ENCODE results near the gene DENND2D.

DENND2D gene

GRCh38 chr1:111241797-111242196 is 41.4 kb upstream of the DENND2D start:
- no peaks in the 10 kb centered on the region for H3K36me3 ChIP-seq
- peaks cover 14% of the 10 kb centered on the region for H3K27me3 ChIP-seq
- H3K27ac ChIP-seq: no peak overlapping the region
- no peaks in the 10 kb centered on the region for H3K9me3 ChIP-seq
- no peak for TF ChIP-seq CTCF (IDR thresholded peaks at IDR 0.05)
- H3K4me3 ChIP-seq (ENCODE audit: low read depth in 1 of 2, low read length in 1 of 2): no peak overlapping the region
- no peaks in the 10 kb centered on the region for H3K4me1 ChIP-seq (ENCODE audit: control insufficient read depth in 1 of 2, insufficient read depth in 1 of 2, low read depth in 1 of 2, low read length in 1 of 2)

DNA sequence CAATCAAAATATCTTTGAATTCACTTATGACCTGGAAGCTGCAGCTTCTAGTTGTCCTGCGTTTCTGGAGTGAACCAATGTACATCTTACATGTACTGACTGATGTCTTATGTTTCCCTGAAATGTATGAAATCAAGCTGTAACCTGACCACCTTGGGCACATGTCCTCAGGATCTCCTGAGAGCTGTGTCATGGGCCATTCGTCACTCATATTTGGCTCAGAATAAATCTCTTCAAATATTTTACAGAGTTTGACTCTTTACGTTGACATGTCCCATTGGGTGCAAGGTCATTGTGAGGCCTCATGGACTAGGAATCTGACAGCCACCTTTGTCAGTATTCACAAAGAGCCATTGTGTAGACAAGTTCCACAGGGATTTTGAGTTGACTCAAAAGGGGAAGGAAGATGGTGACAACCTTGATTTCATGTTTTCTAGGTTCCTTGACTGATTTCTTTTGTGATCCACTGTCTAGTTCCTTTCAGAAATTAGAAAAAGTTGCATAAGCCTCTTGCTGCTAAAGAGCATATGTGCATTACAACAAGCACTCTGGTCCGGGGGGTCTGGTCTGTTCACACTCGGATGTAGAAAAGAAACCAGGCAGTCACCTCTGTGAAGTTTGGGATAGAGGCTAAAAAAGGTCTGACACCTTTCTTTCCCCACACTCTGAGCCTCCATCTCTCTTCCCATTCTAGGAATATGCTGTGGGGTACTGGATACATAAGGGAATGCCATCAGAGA is 37.8 kb upstream of the DENND2D start:
- Histone ChIP-seq H3K9me3 (no peaks in the 10 kb centered on the region), H3K27ac (no peak overlapping the region), H3K4me1 (ENCODE audit: control insufficient read depth in 1 of 2, insufficient read depth in 1 of 2, low read depth in 1 of 2, low read length in 1 of 2) (no peaks in the 10 kb centered on the region), H3K4me3 (ENCODE audit: low read depth in 1 of 2, low read length in 1 of 2) (no peak overlapping the region), H3K27me3 (peaks cover 42% of the 10 kb centered on the region), H3K36me3 (no peaks in the 10 kb centered on the region)
- no peak for TF ChIP-seq CTCF (IDR thresholded peaks at IDR 0.05)

GRCh38 chr1:111236806-111237205 is 36.4 kb upstream of the DENND2D start:
- peaks cover 46% of the 10 kb centered on the region for H3K27me3 ChIP-seq
- H3K27ac ChIP-seq: no peak overlapping the region
- no peak overlapping the region for H3K4me3 ChIP-seq (ENCODE audit: low read depth in 1 of 2, low read length in 1 of 2)
- no peaks in the 10 kb centered on the region for H3K36me3 ChIP-seq
- H3K4me1 ChIP-seq (ENCODE audit: control insufficient read depth in 1 of 2, insufficient read depth in 1 of 2, low read depth in 1 of 2, low read length in 1 of 2): no peaks in the 10 kb centered on the region
- no peak for TF ChIP-seq CTCF (IDR thresholded peaks at IDR 0.05)
- H3K9me3 ChIP-seq: no peaks in the 10 kb centered on the region

- H3K27ac ChIP-seq: no peak overlapping the region
- TF ChIP-seq CTCF (IDR thresholded peaks at IDR 0.05): no peak
- no peaks in the 10 kb centered on the region for H3K9me3 ChIP-seq
- no peak overlapping the region for H3K4me3 ChIP-seq (ENCODE audit: low read depth in 1 of 2, low read length in 1 of 2)
- no peaks in the 10 kb centered on the region for H3K36me3 ChIP-seq
- peaks cover 44% of the 10 kb centered on the region for H3K27me3 ChIP-seq
- H3K4me1 ChIP-seq (ENCODE audit: control insufficient read depth in 1 of 2, insufficient read depth in 1 of 2, low read depth in 1 of 2, low read length in 1 of 2): no peaks in the 10 kb centered on the region
Observed at GRCh38 chr1:111236379-111236778, 35.9 kb upstream of the DENND2D start.

- Histone ChIP-seq H3K4me3 (ENCODE audit: low read depth in 1 of 2, low read length in 1 of 2) (no peak overlapping the region), H3K27ac (no peak overlapping the region), H3K36me3 (no peaks in the 10 kb centered on the region), H3K9me3 (no peaks in the 10 kb centered on the region), H3K4me1 (ENCODE audit: control insufficient read depth in 1 of 2, insufficient read depth in 1 of 2, low read depth in 1 of 2, low read length in 1 of 2) (no peaks in the 10 kb centered on the region), H3K27me3 (peaks cover 39% of the 10 kb centered on the region)
- no peak for TF ChIP-seq CTCF (IDR thresholded peaks at IDR 0.05)
Observed at GRCh38 chr1:111234866-111235265, 34.4 kb upstream of the DENND2D start.

Measured in neutrophil (primary cell).